ENCODE data around the gene INAVA. TPM values are rescaled to one million over a fixed set of nuclear protein-coding genes. Genes with fewer than 3 reads are reported as not detected.

INAVA gene
- total and polyA plus RNA-seq, 10 of the 15 experiments (the other 5 are each of a cell fraction or from before 2014, with no cell fraction given) = 3.6 to 15.4 (median 9.5) TPM

GRCh38 chr1:200893411-200893901, 1.2 kb upstream of the INAVA start:
- ChIA-PET RAD21 (ENCODE audit: unreplicated experiment) (interaction anchor here (0.7 to 11.2 kb wide), 11 partner anchors 12 to 268 kb away, joined by 3 to 139 read pairs (median 6); no protein-coding TSS in a partner anchor), POLR2A (interaction anchor here (0.6 to 6.3 kb wide), 8 partner anchors 10 to 271 kb away, joined by 3 to 60 read pairs (median 10); no protein-coding TSS in a partner anchor), SMC1A (ENCODE audit: uncharacterized antibody, unreplicated experiment) (interaction anchor here (0.8 to 12.2 kb wide), 7 partner anchors 9 to 271 kb away, joined by 3 to 193 read pairs (median 5); no protein-coding TSS in a partner anchor), CTCF (interaction anchor here (0.7 to 10.0 kb wide), 9 partner anchors 11 to 332 kb away, joined by 3 to 131 read pairs (median 4); no protein-coding TSS in a partner anchor)
- H3K4me3 ChIP-seq = no peak overlapping the region
- H3K9ac ChIP-seq (ENCODE audit: control insufficient read depth, insufficient read depth, low read length) = no peak overlapping the region
- no peak for FAIRE-seq
- no TSS peak for BruUV-seq (replicated peaks)
- H3K9me3 ChIP-seq (replicated peaks; ENCODE audit: control insufficient read depth, insufficient read depth, low read length) = no peaks in the 10 kb centered on the region
- WGBS (ENCODE audit: insufficient coverage, insufficient replicate concordance, low lambda C conversion rate, missing lambda C conversion rate) = 79% methylated on average over 6 of the region's 6 CpGs
- peaks cover 45% of the 10 kb centered on the region for H3K4me1 ChIP-seq (ENCODE audit: control insufficient read depth, insufficient read depth, low read length)
- no peaks in the 10 kb centered on the region for H4K20me1 ChIP-seq (ENCODE audit: control insufficient read depth, insufficient read depth)
- H3K36me3 ChIP-seq (ENCODE audit: control insufficient read depth in 2 of 2, insufficient read depth in 2 of 2, low read length in 1 of 2) = no peaks in the 10 kb centered on the region; a peak in 1 of 4 replicates
- in situ Hi-C loops (cut with MboI) = no loop called here
- no peaks in the 10 kb centered on the region for H3K27me3 ChIP-seq (replicated peaks in 1 of 2; ENCODE audit: control insufficient read depth in 2 of 2, insufficient read depth in 2 of 2, low read length in 1 of 2)
- no peak overlapping the region for H3K27ac ChIP-seq (ENCODE audit: control insufficient read depth, insufficient read depth)
- ATAC-seq = no peak
- intact Hi-C loops (cut with micrococcal nuclease; ENCODE audit: unreplicated experiment) = loop anchor here (5.0 kb wide), 1 partner anchor 129 kb away; the partner anchor contains the start of gene KIF21B
- no peak overlapping the region for H2AFZ ChIP-seq (ENCODE audit: control insufficient read depth, low read depth, low read length)
- no peak overlapping the region for H3K4me2 ChIP-seq (ENCODE audit: control insufficient read depth, insufficient read depth)
- TF ChIP-seq NBN (IDR thresholded peaks at IDR 0.05) (no peak), FOS (IDR thresholded peaks at IDR 0.05; ENCODE audit: borderline replicate concordance, extremely low read depth, insufficient read length) (no peak), ZNF274 (IDR thresholded peaks at IDR 0.05; ENCODE audit: insufficient read depth, insufficient read length) (no peak), KAT2A (conservative IDR thresholded peaks at IDR 0.05; ENCODE audit: control insufficient read depth, low read depth, low read length) (no peak), ATF7 (IDR thresholded peaks at IDR 0.05; ENCODE audit: low read depth) (no peak), NFYA (IDR thresholded peaks at IDR 0.05; ENCODE audit: borderline replicate concordance, low read depth, low read length) (no peak), RCOR1 (conservative IDR thresholded peaks at IDR 0.05; ENCODE audit: low read depth, low read length) (no peak), SMAD5 (IDR thresholded peaks at IDR 0.05; ENCODE audit: low read depth) (no peak), EP300 (IDR thresholded peaks at IDR 0.05; ENCODE audit: borderline replicate concordance in 1 of 2, control insufficient read depth in 1 of 2, low read depth in 2 of 2, low read length in 2 of 2) (no peak), NKRF (conservative IDR thresholded peaks at IDR 0.05) (no peak), USF2 (IDR thresholded peaks at IDR 0.05; ENCODE audit: borderline replicate concordance, low read depth, low read length) (no peak), PAX8 (IDR thresholded peaks at IDR 0.05) (no peak), ZZZ3 (IDR thresholded peaks at IDR 0.05; ENCODE audit: control insufficient read depth, insufficient read length, low read depth) (no peak), MXI1 (IDR thresholded peaks at IDR 0.05; ENCODE audit: low read depth, low read length) (no peak), IKZF2 (IDR thresholded peaks at IDR 0.05) (no peak)
- no peaks in the 10 kb centered on the region; the same call in none of the 2 replicates for H3K79me2 ChIP-seq (ENCODE audit: control insufficient read depth, insufficient read depth, low read length)
- DNase-seq (ENCODE audit: low read depth, low spot score) = no peak

All from GM12878 (cell line).